ENCODE data around the gene PRR22.

DNA sequence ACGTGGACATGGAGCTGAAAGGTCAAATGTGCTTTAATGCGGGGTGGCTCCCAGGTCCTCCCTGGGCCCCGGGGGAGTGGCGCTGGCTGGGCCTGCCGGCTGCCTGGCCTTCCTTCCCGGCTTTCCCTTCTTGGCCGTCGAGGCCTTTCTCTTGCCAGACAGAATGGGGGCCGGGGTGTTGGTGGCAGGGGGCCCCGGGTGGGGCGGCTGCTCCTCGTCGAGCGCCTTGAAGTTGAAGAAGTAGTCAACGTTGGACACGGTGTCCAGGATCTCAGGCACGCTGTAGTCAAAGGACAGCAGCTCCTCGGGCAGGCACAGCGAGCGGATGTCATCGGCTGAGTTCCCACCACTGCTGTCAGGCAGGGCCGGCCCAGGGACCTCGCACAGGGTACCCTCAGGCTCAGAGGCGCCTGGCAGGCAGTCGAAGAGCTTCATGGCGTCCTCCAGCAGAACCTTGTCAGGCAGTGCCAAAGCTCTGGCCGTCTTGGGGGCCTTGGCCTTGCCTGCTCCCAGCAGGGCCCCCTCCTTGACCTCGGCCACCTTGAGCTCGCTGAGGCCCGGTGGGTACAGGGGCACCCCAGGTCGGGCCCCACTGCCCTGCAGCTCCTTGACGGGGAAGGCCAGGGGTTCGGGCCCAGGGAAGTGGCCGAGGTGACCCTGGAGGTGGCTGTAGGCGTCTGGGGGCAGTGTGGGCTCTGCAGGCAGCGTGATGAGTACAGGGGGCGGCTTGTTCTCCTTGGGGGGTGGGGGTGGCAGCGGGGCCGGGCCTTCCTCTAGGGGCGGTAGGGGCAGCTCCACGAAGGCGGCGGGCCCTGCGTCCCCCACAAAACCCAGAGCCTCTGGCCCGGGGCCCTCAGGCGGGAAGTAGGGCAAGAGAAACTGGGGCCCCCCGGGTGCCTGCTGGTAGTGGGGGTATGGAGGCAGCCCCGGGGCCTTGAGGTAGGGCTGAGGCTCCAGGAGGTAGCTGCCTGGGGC is 1.3 kb downstream of the PRR22 start:
- TF ChIP-seq CTCF (IDR thresholded peaks at IDR 0.05; ENCODE audit: low read depth, low read length): no peak
- TF ChIP-seq, protein P1, sequence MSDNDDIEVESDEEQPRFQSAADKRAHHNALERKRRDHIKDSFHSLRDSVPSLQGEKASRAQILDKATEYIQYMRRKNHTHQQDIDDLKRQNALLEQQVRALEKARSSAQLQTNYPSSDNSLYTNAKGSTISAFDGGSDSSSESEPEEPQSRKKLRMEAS (IDR thresholded peaks at IDR 0.05; ENCODE audit: low read depth, low read length): no peak
- TF ChIP-seq POLR2A (IDR thresholded peaks at IDR 0.05; ENCODE audit: extremely low read depth, insufficient read length): no peak
- TF ChIP-seq MYC (IDR thresholded peaks at IDR 0.05; ENCODE audit: low read depth, low read length): no peak
